Measurements from ENCODE around the gene PRDX2. TPM values are rescaled to one million over a fixed set of nuclear protein-coding genes. Genes with fewer than 3 reads are reported as not detected.

The PRDX2 gene
- total and polyA plus RNA-seq, 2 donors (not counting 3 experiments of a cell fraction or from before 2014, with no cell fraction given) = 247 to 492 TPM

- FAIRE-seq = no peak
- dilution Hi-C loops (cut with MboI; ENCODE audit: extremely low pct_ligation_motif_present, low sequenced_read_pairs) = no loop called here
- H3K27me3 ChIP-seq (ENCODE audit: control insufficient read depth in 2 of 2, insufficient read depth in 2 of 2, low read length in 2 of 2) = peaks cover 50 to 62% of the 10 kb centered on the region in 2 experiments
Observed at GRCh38 chr19:12834566-12834943, 33.0 kb upstream of the PRDX2 start, which contains the start of gene RTBDN. Gene RTBDN (minus strand): TSS chr19:12834579. CDS start chr19:12829979, 4,600 bp downstream.

More at GRCh38 chr19:12834566-12834943, 33.0 kb upstream of the PRDX2 start, which contains the start of gene RTBDN:
- no TSS peak for BruUV-seq (replicated peaks)
- no peaks in the 10 kb centered on the region for H3K79me2 ChIP-seq (ENCODE audit: control insufficient read depth, insufficient read depth, low read length)
- ChIA-PET CTCF (interaction anchor here (1.0 to 1.8 kb wide), 5 partner anchors 10 to 68 kb away, joined by 3 to 5 read pairs (median 4); no protein-coding TSS in a partner anchor), POLR2A (no interaction called here)
- no peaks in the 10 kb centered on the region for H3K36me3 ChIP-seq (ENCODE audit: control insufficient read depth in 2 of 2, extremely low read depth in 1 of 2, insufficient read depth in 2 of 2, low read length in 2 of 2)
- H3K4me3 ChIP-seq (replicated peaks in 1 of 3; ENCODE audit: insufficient read depth in 1 of 3, low read depth in 1 of 3, low read length in 3 of 3) = peak within 1 kb of the TSS in 1 of 3 experiments; percentile 22
- no peak for TF ChIP-seq GATA2 (IDR thresholded peaks at IDR 0.05; ENCODE audit: insufficient read depth, insufficient read length, low read depth, low read length)
- TF ChIP-seq MYC (IDR thresholded peaks at IDR 0.05; ENCODE audit: low read depth, low read length) = no peak
- peak; percentile 79 for TF ChIP-seq EZH2 (IDR thresholded peaks at IDR 0.05; ENCODE audit: borderline replicate concordance, low read depth, low read length, severe bottlenecking)
- no peak for TF ChIP-seq POLR2A (IDR thresholded peaks at IDR 0.05; ENCODE audit: low read depth, low read length)
- TF ChIP-seq JUN (IDR thresholded peaks at IDR 0.05; ENCODE audit: borderline replicate concordance, insufficient read depth, insufficient read length, low read depth) = no peak
- TF ChIP-seq, protein P1, sequence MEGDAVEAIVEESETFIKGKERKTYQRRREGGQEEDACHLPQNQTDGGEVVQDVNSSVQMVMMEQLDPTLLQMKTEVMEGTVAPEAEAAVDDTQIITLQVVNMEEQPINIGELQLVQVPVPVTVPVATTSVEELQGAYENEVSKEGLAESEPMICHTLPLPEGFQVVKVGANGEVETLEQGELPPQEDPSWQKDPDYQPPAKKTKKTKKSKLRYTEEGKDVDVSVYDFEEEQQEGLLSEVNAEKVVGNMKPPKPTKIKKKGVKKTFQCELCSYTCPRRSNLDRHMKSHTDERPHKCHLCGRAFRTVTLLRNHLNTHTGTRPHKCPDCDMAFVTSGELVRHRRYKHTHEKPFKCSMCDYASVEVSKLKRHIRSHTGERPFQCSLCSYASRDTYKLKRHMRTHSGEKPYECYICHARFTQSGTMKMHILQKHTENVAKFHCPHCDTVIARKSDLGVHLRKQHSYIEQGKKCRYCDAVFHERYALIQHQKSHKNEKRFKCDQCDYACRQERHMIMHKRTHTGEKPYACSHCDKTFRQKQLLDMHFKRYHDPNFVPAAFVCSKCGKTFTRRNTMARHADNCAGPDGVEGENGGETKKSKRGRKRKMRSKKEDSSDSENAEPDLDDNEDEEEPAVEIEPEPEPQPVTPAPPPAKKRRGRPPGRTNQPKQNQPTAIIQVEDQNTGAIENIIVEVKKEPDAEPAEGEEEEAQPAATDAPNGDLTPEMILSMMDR (IDR thresholded peaks at IDR 0.05; ENCODE audit: extremely low read depth in 1 of 2, insufficient read depth in 1 of 2, low read depth in 1 of 2, low read length in 2 of 2) = no peak
- no peak for TF ChIP-seq POLR2AphosphoS5 (IDR thresholded peaks at IDR 0.05; ENCODE audit: insufficient read depth, low read depth, low read length)
- no peak for TF ChIP-seq MAX (IDR thresholded peaks at IDR 0.05; ENCODE audit: insufficient read depth, insufficient read length)
- TF ChIP-seq FOS (IDR thresholded peaks at IDR 0.05; ENCODE audit: borderline replicate concordance, insufficient read depth, low read length) = no peak
- no peaks in the 10 kb centered on the region for H3K4me1 ChIP-seq (ENCODE audit: control insufficient read depth, extremely low read depth, insufficient read depth, low read length)
- H4K20me1 ChIP-seq (replicated peaks; ENCODE audit: control insufficient read depth, extremely low read depth, insufficient read depth, low read length) = no peaks in the 10 kb centered on the region
- H3K9me1 ChIP-seq (replicated peaks; ENCODE audit: control insufficient read depth, extremely low read depth, insufficient read depth, low read length) = no peaks in the 10 kb centered on the region
- H3K27ac ChIP-seq (ENCODE audit: insufficient read depth, low read depth, low read length) = no peak within 1 kb of the TSS
- no peaks in the 10 kb centered on the region for H3K9me3 ChIP-seq (replicated peaks; ENCODE audit: control insufficient read depth, insufficient read depth, low read length)
- no peak within 1 kb of the TSS for H3K4me2 ChIP-seq (ENCODE audit: insufficient read depth, low read length)
- DNase-seq (ENCODE audit: low read depth, low spot score) = no peak
- intact Hi-C loops (cut with micrococcal nuclease) = no loop called here
- H2AFZ ChIP-seq (ENCODE audit: low read depth, low read length) = no peak within 1 kb of the TSS
- H3K9ac ChIP-seq (replicated peaks; ENCODE audit: extremely low read depth, insufficient read depth, low read length) = no peak within 1 kb of the TSS

All from endothelial cell of umbilical vein (primary cell).